ENCODE data around the gene VGF. TPM values are rescaled to one million over a fixed set of nuclear protein-coding genes. Genes with fewer than 3 reads are reported as not detected.

VGF gene
- total and polyA plus RNA-seq, 4 donors, result not detected

Small RNA genes within 50 kb of the gene (microRNA-seq; reads per million reads assigned to microRNA genes)
- gene MIR4653, result 0 reads per million in 2 donors

Other genes with a start within 250 kb of the VGF start
- under 1 TPM; 0.39 to 0.45 TPM for gene MUC3A, start 216.0 kb downstream of the VGF start, total RNA-seq
- 1 to 10 TPM in 1 of 2 donors, not detected in 1; 5.5 TPM for gene MUC3A, start 216.0 kb downstream of the VGF start, polyA plus RNA-seq
- under 1 TPM; 0.24 to 0.88 TPM for gene MUC12, start 196.0 kb downstream of the VGF start, total RNA-seq
- gene MUC12, start 196.0 kb downstream of the VGF start, polyA plus RNA-seq, result 10 to 100 TPM in 1 of 2 donors, 1 to 10 TPM in 1; 2.6 to 13.1 TPM
- not detected for gene MUC17, start 145.5 kb downstream of the VGF start, total RNA-seq
- gene MUC17, start 145.5 kb downstream of the VGF start, polyA plus RNA-seq, result 1 to 10 TPM in 1 of 2 donors, not detected in 1; 1.6 TPM
- 10 to 100 TPM; 56.6 to 58.3 TPM for gene TRIM56, start 80.1 kb downstream of the VGF start, total RNA-seq
- gene TRIM56, start 80.1 kb downstream of the VGF start, polyA plus RNA-seq, result 10 to 100 TPM in 1 of 2 donors, 1 to 10 TPM in 1; 9.4 to 16.9 TPM
- gene SERPINE1, start 38.5 kb downstream of the VGF start, total RNA-seq, result 100 to 1,000 TPM in 1 of 2 donors, 10 to 100 TPM in 1; 57.1 to 693 TPM
- 100 to 1,000 TPM in 1 of 2 donors, 10 to 100 TPM in 1; 71.5 to 137 TPM for gene SERPINE1, start 38.5 kb downstream of the VGF start, polyA plus RNA-seq
- gene AP1S1, start 11.1 kb downstream of the VGF start, total RNA-seq, result 10 to 100 TPM; 21.3 to 26.9 TPM
- 10 to 100 TPM; 16.8 to 51.2 TPM for gene AP1S1, start 11.1 kb downstream of the VGF start, polyA plus RNA-seq
- not detected for gene NAT16, start 14.7 kb upstream of the VGF start, total RNA-seq
- not detected for gene NAT16, start 14.7 kb upstream of the VGF start, polyA plus RNA-seq
- gene MOGAT3, start 35.5 kb upstream of the VGF start, total RNA-seq, result not detected
- 1 to 10 TPM in 1 of 2 donors, not detected in 1; 5.4 TPM for gene MOGAT3, start 35.5 kb upstream of the VGF start, polyA plus RNA-seq
- gene PLOD3, start 52.0 kb upstream of the VGF start, total RNA-seq, result 10 to 100 TPM; 51.8 to 70.6 TPM
- 10 to 100 TPM; 27.2 to 48.5 TPM for gene PLOD3, start 52.0 kb upstream of the VGF start, polyA plus RNA-seq
- 10 to 100 TPM; 48.7 to 54.4 TPM for gene ZNHIT1, start 52.6 kb upstream of the VGF start, total RNA-seq
- 100 to 1,000 TPM in 1 of 2 donors, 10 to 100 TPM in 1; 95.8 to 114 TPM for gene ZNHIT1, start 52.6 kb upstream of the VGF start, polyA plus RNA-seq
- gene CLDN15, start 72.2 kb upstream of the VGF start, total RNA-seq, result 10 to 100 TPM in 1 of 2 donors, 1 to 10 TPM in 1; 7.5 to 14.8 TPM
- gene CLDN15, start 72.2 kb upstream of the VGF start, polyA plus RNA-seq, result 10 to 100 TPM in 1 of 2 donors, 1 to 10 TPM in 1; 6.5 to 19.7 TPM
- 100 to 1,000 TPM; 146 to 155 TPM for gene FIS1, start 79.5 kb upstream of the VGF start, total RNA-seq
- 100 to 1,000 TPM; 294 to 333 TPM for gene FIS1, start 79.5 kb upstream of the VGF start, polyA plus RNA-seq
- 10 to 100 TPM; 10.9 to 16.5 TPM for gene IFT22, start 156.2 kb upstream of the VGF start, total RNA-seq
- 10 to 100 TPM; 28.2 to 30.6 TPM for gene IFT22, start 156.2 kb upstream of the VGF start, polyA plus RNA-seq
- not detected for gene COL26A1, start 197.3 kb upstream of the VGF start, total RNA-seq
- gene COL26A1, start 197.3 kb upstream of the VGF start, polyA plus RNA-seq, result not detected

Measured in aorta (tissue), 4 donors.